Kidney glomerular epithelial cell (primary cell): ENCODE measurements around the gene CLOCK.
A peak's percentile ranks its signal among the peaks of the same experiment; 100 is the strongest.

Experiments
- DNase-seq: peaks from one replicate; lab custom pipeline; 2025; lab: John Stamatoyannopoulos, UW

CLOCK gene

DNA sequence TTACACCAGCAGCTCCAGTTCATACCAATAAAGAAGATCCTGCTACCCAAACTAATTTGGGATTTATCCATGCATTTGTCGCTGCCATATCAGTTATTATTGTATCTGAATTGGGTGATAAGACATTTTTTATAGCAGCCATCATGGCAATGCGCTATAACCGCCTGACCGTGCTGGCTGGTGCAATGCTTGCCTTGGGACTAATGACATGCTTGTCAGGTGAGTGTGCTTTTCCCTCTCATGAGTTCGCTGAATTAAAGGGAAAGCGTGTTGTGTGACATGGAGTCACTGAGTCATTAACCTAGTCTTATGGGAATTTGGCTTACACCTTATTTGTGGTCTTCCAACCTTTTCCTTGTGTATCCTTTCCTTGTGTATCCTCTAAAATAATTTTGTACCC, 135.1 kb downstream of the CLOCK start:
- no peak for DNase-seq

GRCh38 chr4:55410431-55410830, 136.3 kb downstream of the CLOCK start:
- no peak for DNase-seq

- no peak for DNase-seq
Observed at GRCh38 chr4:55409468-55410171, 137.1 kb downstream of the CLOCK start.

GRCh38 chr4:55407764-55408163, 138.9 kb downstream of the CLOCK start:
- DNase-seq = no peak

- DNase-seq = no peak
Observed at GRCh38 chr4:55407119-55407518, 139.6 kb downstream of the CLOCK start.

DNA sequence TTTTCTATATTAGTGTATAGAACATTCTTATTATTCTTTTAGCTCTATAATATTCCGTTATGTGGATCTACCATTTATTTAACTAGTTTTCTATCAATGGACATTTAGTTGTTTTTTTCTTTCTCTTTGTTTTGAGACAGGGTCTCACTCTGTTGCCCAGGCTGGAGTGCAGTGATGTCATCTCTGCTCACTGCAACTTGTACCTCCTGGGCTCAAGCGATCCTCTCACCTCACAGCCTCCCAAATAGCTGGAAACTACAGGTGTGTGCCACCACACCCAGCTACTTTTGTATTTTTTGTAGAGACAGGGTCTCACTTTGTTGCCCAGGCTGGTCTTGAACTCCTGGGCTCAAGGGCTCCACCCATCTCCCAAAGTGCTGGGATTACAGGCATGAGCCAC, 140.2 kb downstream of the CLOCK start:
- no peak for DNase-seq

GRCh38 chr4:55405073-55405472, 141.6 kb downstream of the CLOCK start:
- DNase-seq = no peak

DNA sequence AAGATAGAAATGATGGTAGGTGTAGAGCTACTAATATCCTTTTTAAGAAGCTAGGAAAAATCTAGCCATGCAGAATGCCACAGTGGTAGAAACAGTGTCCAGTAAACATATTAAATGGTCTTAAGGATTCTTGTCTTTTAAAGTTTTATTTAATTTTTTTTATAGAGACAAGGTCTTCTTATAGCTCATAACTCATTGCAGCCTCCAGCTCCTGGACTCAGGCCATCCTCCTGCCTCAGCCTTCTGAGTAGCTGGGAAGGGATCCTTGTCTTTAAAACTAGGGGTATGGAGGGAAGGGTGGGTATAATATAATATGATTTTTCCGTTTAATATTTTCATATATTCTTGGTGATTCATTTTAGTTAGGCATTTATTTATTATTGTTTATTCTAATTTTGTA, 147.1 kb downstream of the CLOCK start:
- DNase-seq = no peak

- DNase-seq = peak; percentile 4
Observed at GRCh38 chr4:55398966-55399365, 147.7 kb downstream of the CLOCK start.

GRCh38 chr4:55398461-55398860, 148.2 kb downstream of the CLOCK start:
- peak; percentile 66 for DNase-seq

GRCh38 chr4:55397520-55398321, 149.0 kb downstream of the CLOCK start:
- DNase-seq = peak; percentile 35

- DNase-seq = peak; percentile 27
Observed at GRCh38 chr4:55397126-55397436, 149.6 kb downstream of the CLOCK start.

GRCh38 chr4:55396308-55397125, 150.2 kb downstream of the CLOCK start:
- peak; percentile 61 for DNase-seq

DNA sequence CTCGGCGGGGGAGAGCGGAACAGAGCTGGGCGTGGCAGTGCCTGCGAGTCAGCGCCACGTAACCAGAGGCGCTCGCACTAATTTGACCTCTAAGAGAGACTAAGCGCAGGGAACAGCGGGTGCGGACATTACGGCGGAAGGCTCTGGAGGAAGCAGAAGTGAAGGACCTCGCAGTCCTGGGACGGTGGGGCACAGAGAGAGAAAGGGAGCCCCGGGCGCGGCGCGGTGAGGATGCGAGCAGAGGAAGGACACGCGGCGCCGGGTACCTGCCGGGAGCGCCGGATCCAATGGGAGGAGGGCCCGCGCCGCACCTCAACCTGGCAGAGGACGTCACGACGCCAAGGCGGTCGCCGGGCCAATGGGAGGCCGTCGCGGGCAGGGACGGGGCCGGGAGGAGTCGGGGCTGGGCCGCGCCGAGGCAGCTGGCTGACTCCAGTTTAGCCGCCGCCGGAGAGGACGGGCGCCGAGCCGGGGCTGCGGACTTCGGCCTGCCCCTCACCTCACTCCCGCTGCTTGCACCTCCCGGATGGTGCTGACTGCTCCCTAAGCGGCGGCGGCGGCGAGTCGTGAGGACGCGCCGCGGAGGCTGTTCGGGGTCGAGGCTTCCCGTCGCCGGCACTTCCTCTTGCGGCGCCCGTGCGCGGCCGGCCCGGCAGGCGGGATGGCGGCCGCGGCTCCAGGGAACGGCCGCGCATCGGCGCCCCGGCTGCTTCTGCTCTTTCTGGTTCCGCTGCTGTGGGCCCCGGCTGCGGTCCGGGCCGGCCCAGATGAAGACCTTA, 151.0 kb downstream of the CLOCK start, which contains the start of gene TMEM165:
TMEM165 (plus strand) TSS at position 429 of the 779 bp plus-strand sequence; CDS start at position 662, 233 bp downstream.
- peak; percentile 90 for DNase-seq

DNA sequence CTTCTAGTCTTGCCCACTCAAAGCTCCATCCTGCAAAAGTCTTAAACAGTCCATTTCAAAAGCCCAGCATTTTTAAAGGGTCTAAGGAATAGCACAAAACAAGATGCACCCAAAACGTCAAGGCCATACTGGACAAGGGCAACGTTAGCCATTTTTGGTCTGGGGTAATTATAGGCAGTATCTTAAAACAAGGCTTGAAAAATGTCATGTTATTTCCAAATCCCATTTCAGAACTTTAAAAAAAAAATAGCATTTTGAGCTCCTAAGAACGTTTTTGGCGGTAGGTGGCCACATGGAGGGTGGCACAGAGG, 151.5 kb downstream of the CLOCK start:
- no peak for DNase-seq

- no peak for DNase-seq
Observed at GRCh38 chr4:55393461-55394320, 153.0 kb downstream of the CLOCK start.

DNA sequence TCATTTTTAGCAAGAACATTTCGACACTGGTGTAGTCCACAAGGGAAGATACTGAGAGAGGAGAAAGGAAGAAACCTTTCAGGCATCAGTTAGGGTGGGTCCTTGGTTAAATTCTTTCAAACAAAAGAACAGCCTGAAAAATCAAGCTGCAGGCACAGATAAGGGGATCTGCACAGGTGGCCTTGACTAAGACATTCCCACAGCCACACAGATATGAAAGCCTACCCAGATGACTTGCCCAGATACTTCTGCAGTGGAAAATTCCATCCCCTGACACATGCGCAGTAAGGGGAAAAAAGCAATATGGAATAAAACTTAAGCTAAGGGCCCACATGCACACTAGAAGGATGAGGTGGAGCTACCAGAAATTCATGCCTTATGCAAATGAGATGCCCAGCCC, 159.9 kb downstream of the CLOCK start:
- no peak for DNase-seq

DNA sequence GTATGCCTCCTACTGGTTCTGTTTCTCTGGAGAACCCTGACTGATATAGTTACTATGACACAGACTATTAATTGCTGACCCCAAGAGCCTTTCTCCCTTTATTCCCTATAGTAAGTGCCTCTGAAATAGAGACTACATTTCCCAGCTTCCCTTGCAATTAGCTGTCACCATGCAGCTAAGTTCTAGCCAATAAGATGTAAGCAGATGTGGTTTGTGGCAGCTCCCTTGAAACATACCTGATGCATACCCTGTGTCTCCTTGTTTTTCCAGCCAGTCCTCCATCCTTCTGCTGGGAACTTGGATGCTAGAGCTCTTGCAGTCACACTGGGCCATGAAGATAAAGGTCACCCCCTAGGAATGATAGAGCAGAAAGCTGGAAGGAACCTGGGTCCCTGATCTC, 160.6 kb downstream of the CLOCK start:
- DNase-seq = peak; percentile 30

DNA sequence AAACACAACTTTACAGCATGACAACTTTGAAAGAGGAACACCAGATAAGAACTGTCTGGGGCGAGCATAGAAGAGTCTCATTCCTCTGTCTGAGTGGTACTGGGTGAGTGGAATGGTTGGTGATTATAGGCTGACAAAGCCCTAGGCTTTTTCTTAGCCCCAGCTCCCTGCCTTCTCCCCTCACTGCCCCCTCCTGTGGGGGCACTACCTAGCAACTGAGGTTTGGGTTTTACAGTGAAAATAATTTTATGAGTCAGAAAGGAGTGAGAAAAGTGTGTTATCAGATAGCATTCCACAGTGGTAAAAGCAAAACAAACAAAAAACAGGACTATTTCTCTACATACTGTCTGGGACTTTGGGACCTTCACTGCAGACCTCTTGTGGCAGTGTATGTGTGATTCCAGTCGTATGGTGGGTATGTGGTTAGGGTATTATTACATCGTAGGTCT, 161.5 kb downstream of the CLOCK start:
- DNase-seq = no peak

GRCh38 chr4:55382488-55383003, 164.2 kb downstream of the CLOCK start:
- DNase-seq = no peak

- no peak for DNase-seq
Observed at GRCh38 chr4:55381502-55381901, 165.2 kb downstream of the CLOCK start.
